DND-41 (cell line): ENCODE measurements around the gene CSRNP2.

Experiments
- ATAC-seq: fragments of 200-7000 bp; cut with Tn5 transposase; 3 replicates; pipeline ENCODE4 v1.9.1; 2021; ENCODE audit warnings: low read depth; ENCODE audit not compliant: insufficient read depth
- DNase-seq: peaks from one replicate; pipeline ENCODE4 v3.0.0-alpha.2; 2020
- H2AFZ ChIP-seq: 2 replicates; pipeline ENCODE4 v1.6.0; 2012; ENCODE audit warnings: low read depth, low read length
- H3K27ac ChIP-seq: 2 replicates; pipeline ENCODE4 v1.5.1; 2012; ENCODE audit warnings: low read length, inconsistent platforms
- H3K27me3 ChIP-seq: fragments of 200-600 bp; sonication (generic); 2 replicates; pipeline ENCODE4 v1.6.0; 2012; ENCODE audit warnings: low read length, mild to moderate bottlenecking, inconsistent platforms; ENCODE audit not compliant: insufficient read depth, poor library complexity
- H3K36me3 ChIP-seq: 2 replicates; pipeline ENCODE4 v1.5.1; 2012; ENCODE audit warnings: low read length, inconsistent platforms; ENCODE audit not compliant: insufficient read depth
- H3K4me1 ChIP-seq: 2 replicates; pipeline ENCODE4 v1.5.1; 2012; ENCODE audit warnings: mild to moderate bottlenecking, low read length; ENCODE audit not compliant: insufficient read depth
- H3K4me2 ChIP-seq: 2 replicates; pipeline ENCODE4 v1.6.0; 2012; ENCODE audit warnings: mild to moderate bottlenecking, moderate library complexity, low read length, inconsistent platforms; ENCODE audit not compliant: insufficient read depth
- H3K4me3 ChIP-seq, 2 experiments: fragments of 200-600 bp in 1 of 2; shearing (Covaris generic) in 1 of 2; 2 replicates each; pipeline ENCODE4 v1.5.1; 2012 to 2016; ENCODE audit warnings: inconsistent platforms in 2 of 2, low read length in 2 of 2, mild to moderate bottlenecking in 2 of 2, low read depth in 1 of 2, moderate library complexity in 1 of 2
- H3K79me2 ChIP-seq: 2 replicates; pipeline ENCODE4 v1.6.0; 2012; ENCODE audit warnings: low read length, inconsistent platforms; ENCODE audit not compliant: insufficient read depth
- H3K9ac ChIP-seq: 2 replicates; pipeline ENCODE4 v1.6.0; 2012; ENCODE audit warnings: low read depth, mild to moderate bottlenecking, inconsistent platforms, low read length, moderate library complexity
- H3K9me3 ChIP-seq: 2 replicates; pipeline ENCODE4 v1.5.1; 2012; ENCODE audit warnings: low read length, moderate library complexity, mild to moderate bottlenecking, inconsistent platforms; ENCODE audit not compliant: insufficient read depth, severe bottlenecking
- H4K20me1 ChIP-seq: 2 replicates; pipeline ENCODE4 v1.6.0; 2012; ENCODE audit warnings: low read length; ENCODE audit not compliant: insufficient read depth
- CTCF ChIP-seq: IDR thresholded peaks from 2 replicates; pipeline ENCODE4 v1.5.1; 2012; ENCODE audit warnings: borderline replicate concordance, low read length, moderate library complexity, mild to moderate bottlenecking; ENCODE audit not compliant: poor library complexity, severe bottlenecking; ENCODE audit errors: extremely low read depth
- EZH2 ChIP-seq: IDR thresholded peaks from 3 replicates; pipeline ENCODE4 v1.6.1; 2012; ENCODE audit warnings: borderline replicate concordance, low read depth, mild to moderate bottlenecking, moderate library complexity, low read length, inconsistent platforms; ENCODE audit not compliant: severe bottlenecking

Gene CSRNP2

GRCh38 chr12:51122844-51123243 is 39.4 kb upstream of the CSRNP2 start:
- TF ChIP-seq CTCF (no peak), EZH2 (no peak)
- ATAC-seq (no peak), DNase-seq (no peak)
- no peak overlapping the region for H3K4me3 ChIP-seq
- H3K9me3 ChIP-seq, result no peaks in the 10 kb centered on the region
- H3K4me1 ChIP-seq, result no peaks in the 10 kb centered on the region
- H4K20me1 ChIP-seq, result no peaks in the 10 kb centered on the region
- no peak overlapping the region for H2AFZ ChIP-seq
- H3K79me2 ChIP-seq, result peaks cover 3% of the 10 kb centered on the region; the same call in 1 of the 2 replicates
- no peaks in the 10 kb centered on the region for H3K27me3 ChIP-seq
- H3K9ac ChIP-seq, result no peak overlapping the region
- H3K27ac ChIP-seq, result no peak overlapping the region
- H3K36me3 ChIP-seq, result peaks cover 23% of the 10 kb centered on the region
- no peak overlapping the region for H3K4me2 ChIP-seq

- no peaks in the 10 kb centered on the region for H4K20me1 ChIP-seq
- DNase-seq, result no peak
- no peak for ATAC-seq
- H3K27ac ChIP-seq, result no peak overlapping the region
- H3K4me1 ChIP-seq, result no peaks in the 10 kb centered on the region
- no peak for TF ChIP-seq EZH2
- no peak for TF ChIP-seq CTCF
- H2AFZ ChIP-seq, result no peak overlapping the region
- no peaks in the 10 kb centered on the region for H3K9me3 ChIP-seq
- no peak overlapping the region for H3K4me2 ChIP-seq
- peaks cover 3% of the 10 kb centered on the region; the same call in 1 of the 2 replicates for H3K79me2 ChIP-seq
- no peaks in the 10 kb centered on the region for H3K27me3 ChIP-seq
- H3K9ac ChIP-seq, result no peak overlapping the region
- H3K4me3 ChIP-seq, result no peak overlapping the region
- peaks cover 36% of the 10 kb centered on the region for H3K36me3 ChIP-seq
These were observed 35.3 kb upstream of the CSRNP2 start for GRCh38 chr12:51118706-51119105.

GRCh38 chr12:51115533-51115932 is 32.1 kb upstream of the CSRNP2 start:
- ATAC-seq, result no peak
- Histone ChIP-seq H3K4me2 (no peak overlapping the region), H3K9ac (no peak overlapping the region), H2AFZ (no peak overlapping the region), H3K9me3 (no peaks in the 10 kb centered on the region), H3K4me1 (no peaks in the 10 kb centered on the region), H3K4me3 (no peak overlapping the region), H3K36me3 (peaks cover 61% of the 10 kb centered on the region), H3K79me2 (no peaks in the 10 kb centered on the region), H4K20me1 (no peaks in the 10 kb centered on the region), H3K27ac (no peak overlapping the region), H3K27me3 (no peaks in the 10 kb centered on the region)
- no peak for DNase-seq
- TF ChIP-seq CTCF, result no peak
- no peak for TF ChIP-seq EZH2

GRCh38 chr12:51108136-51108535 is 24.7 kb upstream of the CSRNP2 start:
- ATAC-seq (no peak), DNase-seq (no peak)
- Histone ChIP-seq H2AFZ (no peak overlapping the region), H3K27me3 (no peaks in the 10 kb centered on the region), H3K4me2 (no peak overlapping the region), H3K79me2 (no peaks in the 10 kb centered on the region), H4K20me1 (no peaks in the 10 kb centered on the region), H3K9me3 (no peaks in the 10 kb centered on the region), H3K36me3 (peaks cover 79% of the 10 kb centered on the region), H3K27ac (no peak overlapping the region), H3K4me3 (no peak overlapping the region), H3K4me1 (no peaks in the 10 kb centered on the region), H3K9ac (no peak overlapping the region)
- TF ChIP-seq EZH2 (no peak), CTCF (no peak)
